GM20000 (cell line): ENCODE data around the gene ZNF488.

Source experiments
- DNase-seq: peaks from one replicate; pipeline ENCODE4 v3.0.0; 2012; ENCODE audit warnings: low spot score
- CTCF ChIP-seq: IDR thresholded peaks from 2 replicates; pipeline ENCODE4 v1.5.1; 2012; ENCODE audit warnings: mild to moderate bottlenecking, control low read depth; ENCODE audit errors: extremely low read depth, missing control alignments

ZNF488 gene

GRCh38 chr10:47347303-47347675 lies 36.8 kb downstream of the ZNF488 start:
- no peak for DNase-seq
- no peak for TF ChIP-seq CTCF

- TF ChIP-seq CTCF = no peak
- no peak for DNase-seq
Measured at GRCh38 chr10:47346581-47347302, 37.4 kb downstream of the ZNF488 start.

- TF ChIP-seq CTCF = no peak
- no peak for DNase-seq
Measured at GRCh38 chr10:47344996-47345870, 38.9 kb downstream of the ZNF488 start.

GRCh38 chr10:47340608-47341170 lies 43.4 kb downstream of the ZNF488 start:
- peak; percentile 96 for TF ChIP-seq CTCF
- peak; percentile 84 for DNase-seq

- no peak for TF ChIP-seq CTCF
- DNase-seq = no peak
Measured at GRCh38 chr10:47339759-47340607, 44.1 kb downstream of the ZNF488 start.

GRCh38 chr10:47339186-47339735 lies 44.8 kb downstream of the ZNF488 start:
- no peak for DNase-seq
- no peak for TF ChIP-seq CTCF
